GM10266 (cell line): ENCODE data around the gene SIGLEC5.

Experiments used
- DNase-seq: peaks from one replicate; pipeline ENCODE4 v3.0.0; 2012; ENCODE audit errors: extremely low spot score
- TF ChIP-seq, protein P1 (sequence below): IDR thresholded peaks from 2 replicates; pipeline ENCODE4 v1.5.1; 2012; ENCODE audit warnings: mild to moderate bottlenecking, low read depth; ENCODE audit not compliant: control insufficient read depth, insufficient read depth; ENCODE audit errors: missing control alignments

Gene SIGLEC5

GRCh38 chr19:51587264-51588191 lies 42.7 kb downstream of the SIGLEC5 start:
- TF ChIP-seq, protein P1, sequence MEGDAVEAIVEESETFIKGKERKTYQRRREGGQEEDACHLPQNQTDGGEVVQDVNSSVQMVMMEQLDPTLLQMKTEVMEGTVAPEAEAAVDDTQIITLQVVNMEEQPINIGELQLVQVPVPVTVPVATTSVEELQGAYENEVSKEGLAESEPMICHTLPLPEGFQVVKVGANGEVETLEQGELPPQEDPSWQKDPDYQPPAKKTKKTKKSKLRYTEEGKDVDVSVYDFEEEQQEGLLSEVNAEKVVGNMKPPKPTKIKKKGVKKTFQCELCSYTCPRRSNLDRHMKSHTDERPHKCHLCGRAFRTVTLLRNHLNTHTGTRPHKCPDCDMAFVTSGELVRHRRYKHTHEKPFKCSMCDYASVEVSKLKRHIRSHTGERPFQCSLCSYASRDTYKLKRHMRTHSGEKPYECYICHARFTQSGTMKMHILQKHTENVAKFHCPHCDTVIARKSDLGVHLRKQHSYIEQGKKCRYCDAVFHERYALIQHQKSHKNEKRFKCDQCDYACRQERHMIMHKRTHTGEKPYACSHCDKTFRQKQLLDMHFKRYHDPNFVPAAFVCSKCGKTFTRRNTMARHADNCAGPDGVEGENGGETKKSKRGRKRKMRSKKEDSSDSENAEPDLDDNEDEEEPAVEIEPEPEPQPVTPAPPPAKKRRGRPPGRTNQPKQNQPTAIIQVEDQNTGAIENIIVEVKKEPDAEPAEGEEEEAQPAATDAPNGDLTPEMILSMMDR = no peak

GRCh38 chr19:51586799-51587198 lies 43.4 kb downstream of the SIGLEC5 start:
- TF ChIP-seq, protein P1 = no peak
- DNase-seq = no peak

More at GRCh38 chr19:51587264-51588191, 42.7 kb downstream of the SIGLEC5 start:
- no peak for DNase-seq

- DNase-seq = no peak
- TF ChIP-seq, protein P1 = no peak
Observed at GRCh38 chr19:51586103-51586728, 44.0 kb downstream of the SIGLEC5 start.

GRCh38 chr19:51576850-51577249 lies 53.4 kb downstream of the SIGLEC5 start:
- TF ChIP-seq, protein P1 = no peak

DNA sequence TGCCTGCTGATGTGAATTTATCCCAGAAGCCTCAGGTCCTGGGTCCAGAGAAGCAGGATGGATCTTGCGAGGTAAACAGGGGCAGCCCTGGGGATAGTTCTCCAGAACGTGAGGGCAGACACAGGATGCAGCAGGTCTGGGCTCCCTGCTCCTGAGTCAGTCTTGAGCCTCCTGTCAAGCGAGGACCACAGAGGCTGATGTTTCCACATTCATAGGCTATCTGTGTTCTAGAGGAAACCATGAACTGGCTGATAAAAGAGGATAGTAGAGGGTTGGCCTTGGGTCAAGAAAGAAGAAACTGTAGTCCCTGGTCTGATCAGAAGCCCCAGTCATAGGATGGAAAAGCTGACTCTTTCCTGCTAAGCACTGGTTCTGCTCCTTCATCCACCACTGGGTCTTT lies 56.9 kb downstream of the SIGLEC5 start:
- DNase-seq = no peak
- TF ChIP-seq, protein P1 = no peak

More at GRCh38 chr19:51576850-51577249, 53.4 kb downstream of the SIGLEC5 start:
- no peak for DNase-seq

DNA sequence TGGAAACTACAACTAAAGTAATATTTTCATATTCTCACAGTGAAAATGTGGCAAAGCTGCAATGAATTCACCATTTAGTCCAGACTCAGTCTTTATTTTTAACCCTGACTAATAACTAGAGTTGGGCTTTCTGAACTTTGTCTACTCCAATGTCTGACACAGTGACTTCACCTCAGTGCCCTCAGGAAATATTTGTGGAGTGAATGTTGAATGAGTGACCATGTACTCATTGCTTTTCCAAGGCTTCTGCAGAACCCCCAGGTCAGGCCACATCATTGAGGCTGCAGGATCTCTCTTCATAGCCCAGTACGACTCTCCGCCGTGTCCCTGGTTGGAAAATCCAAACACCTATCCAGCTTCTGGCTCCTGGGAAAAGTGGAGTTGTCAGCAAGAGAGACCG lies 57.3 kb downstream of the SIGLEC5 start:
- no peak for DNase-seq
- TF ChIP-seq, protein P1 = no peak

- DNase-seq = no peak
- TF ChIP-seq, protein P1 = no peak
Observed at GRCh38 chr19:51572410-51572809, 57.8 kb downstream of the SIGLEC5 start.
